Motor neuron (in vitro differentiated cells): ENCODE data around the gene ZMYND11. TPM values are rescaled to one million over a fixed set of nuclear protein-coding genes. Genes with fewer than 3 reads are reported as not detected.

Source experiments
- ATAC-seq, 8 experiments: fragments of 200-7000 bp; cut with Tn5 transposase; replicated peaks in 6 of 8; 2 replicates each; pipeline ENCODE4 v1.8.0; 2021; ENCODE audit warnings: mild to moderate bottlenecking in 8 of 8, moderate library complexity in 8 of 8
- H3K27ac ChIP-seq, 2 donors: fragments of 250-450 bp; sonication (Bioruptor Pico); 2 replicates each; pipeline ENCODE4 v1.9.0; 2021; ENCODE audit warnings: antibody characterized with exemption in 2 of 2, mild to moderate bottlenecking in 2 of 2, moderate library complexity in 1 of 2
- H3K4me1 ChIP-seq, 2 donors: fragments of 250-450 bp; sonication (Bioruptor Pico); replicated peaks in 1 of 2; 2 replicates each; pipeline ENCODE4 v1.6.1; 2021; ENCODE audit warnings: antibody characterized with exemption in 2 of 2, mild to moderate bottlenecking in 2 of 2, moderate library complexity in 1 of 2
- H3K4me3 ChIP-seq, 5 donors: fragments of 250-450 bp; sonication (Bioruptor Pico); 2 replicates each; pipeline ENCODE4 v1.9.0; 2021; ENCODE audit warnings: antibody characterized with exemption in 5 of 5, mild to moderate bottlenecking in 5 of 5, moderate library complexity in 4 of 5
- WGBS, 10 experiments: fragments of 450-650 bp; shearing (Covaris generic); methylation state at CpG; one replicate each; pipeline ENCODE4 v1.0.0; 2022; 5-methylcytosine and 5-hydroxymethylcytosine counted together
- in situ Hi-C, 9 experiments: fragments of 400-800 bp; cut with MboI; loops; one replicate each; pipeline ENCODE4 v1.15.0; 2021; ENCODE audit warnings: low sequenced_read_pairs in 9 of 9, low pct_unique_long_range_greater_than_20kb in 2 of 9; ENCODE audit not compliant: unreplicated experiment in 9 of 9
- total RNA-seq, 8 experiments: library from RNA; unstranded; fragments of 300-600 nt; gene quantifications; 2 replicates each; pipeline versions ENCODE4 v1.2.3 to v1.2.4, GENCODE V29; 2022

Gene ZMYND11
- 10 to 100 TPM; 24.2 to 83.8 (median 36.8) TPM for total RNA-seq

- H3K27ac ChIP-seq: peak within 1 kb of the TSS; percentile 85 to 98
- peak; percentile 45 to 62 (median 51) for ATAC-seq
- WGBS, 10 experiments: no CpG with 5 or more reads among the region's 73 CpGs
- H3K4me1 ChIP-seq: peaks cover 3 to 31% of the 10 kb centered on the region in 2 donors
- in situ Hi-C loops: no loop called here
- peak within 1 kb of the TSS; percentile 63 to 96 (median 88) for H3K4me3 ChIP-seq
Measured at GRCh38 chr10:135132-135600, at the start of gene ZMYND11. Gene ZMYND11 (plus strand): TSS chr10:135455. CDS start chr10:180013, 44,558 bp downstream.

GRCh38 chr10:86031-86430, 49.2 kb upstream of the ZMYND11 start:
- WGBS, 10 experiments: 65 to 100% (median 90%) methylated on average over 1 to 7 of the region's 10 CpGs; no CpG with 5 or more reads in 7 of the 10 experiments
- in situ Hi-C loops: no loop called here
- no peak overlapping the region for H3K4me3 ChIP-seq
- H3K27ac ChIP-seq: no peak overlapping the region
- H3K4me1 ChIP-seq: no peaks in the 10 kb centered on the region
- ATAC-seq: no peak

- in situ Hi-C loops: no loop called here
- no peak for ATAC-seq
- 40 to 100% (median 90%) methylated on average over 1 to 11 of the region's 19 CpGs; no CpG with 5 or more reads in 3 of the 10 experiments for WGBS, 10 experiments
Measured at GRCh38 chr10:87177-88080, 47.8 kb upstream of the ZMYND11 start.

GRCh38 chr10:88253-88652, 47.0 kb upstream of the ZMYND11 start:
- ATAC-seq: peak in 6 of 8 experiments; percentile 20 to 54 (median 35)
- Histone ChIP-seq H3K4me3 (no peak overlapping the region), H3K27ac (no peak overlapping the region), H3K4me1 (no peaks in the 10 kb centered on the region)
- in situ Hi-C loops: no loop called here
- 17 to 83% (median 65%) methylated on average over 1 of the region's 4 CpGs; no CpG with 5 or more reads in 6 of the 10 experiments for WGBS, 10 experiments

More at GRCh38 chr10:87177-88080, 47.8 kb upstream of the ZMYND11 start:
- H3K4me3 ChIP-seq: no peak overlapping the region
- H3K27ac ChIP-seq: no peak overlapping the region
- no peaks in the 10 kb centered on the region for H3K4me1 ChIP-seq

GRCh38 chr10:89248-89647, 46.0 kb upstream of the ZMYND11 start:
- H3K4me1 ChIP-seq: no peaks in the 10 kb centered on the region
- ATAC-seq: peak in 3 of 8 experiments; percentile 86 to 92 (median 89)
- WGBS, 10 experiments: 39 to 100% (median 80%) methylated on average over 1 to 2 of the region's 2 CpGs; no CpG with 5 or more reads in 3 of the 10 experiments
- H3K27ac ChIP-seq: no peak overlapping the region
- in situ Hi-C loops: no loop called here
- H3K4me3 ChIP-seq: no peak overlapping the region

GRCh38 chr10:90161-90560, 45.1 kb upstream of the ZMYND11 start:
- in situ Hi-C loops: no loop called here
- no peak overlapping the region for H3K27ac ChIP-seq
- no peaks in the 10 kb centered on the region for H3K4me1 ChIP-seq
- 0 to 100% (median 80%) methylated on average over 1 of the region's 1 CpG; no CpG with 5 or more reads in 1 of the 10 experiments for WGBS, 10 experiments
- H3K4me3 ChIP-seq: no peak overlapping the region
- ATAC-seq: peak in 1 of 8 experiments; percentile 45

GRCh38 chr10:91313-91712, 43.9 kb upstream of the ZMYND11 start:
- no peak overlapping the region for H3K4me3 ChIP-seq
- ATAC-seq: no peak
- no peaks in the 10 kb centered on the region for H3K4me1 ChIP-seq
- no peak overlapping the region for H3K27ac ChIP-seq
- in situ Hi-C loops: no loop called here
- 17 to 100% (median 80%) methylated on average over 1 to 7 of the region's 8 CpGs; no CpG with 5 or more reads in 6 of the 10 experiments for WGBS, 10 experiments

DNA sequence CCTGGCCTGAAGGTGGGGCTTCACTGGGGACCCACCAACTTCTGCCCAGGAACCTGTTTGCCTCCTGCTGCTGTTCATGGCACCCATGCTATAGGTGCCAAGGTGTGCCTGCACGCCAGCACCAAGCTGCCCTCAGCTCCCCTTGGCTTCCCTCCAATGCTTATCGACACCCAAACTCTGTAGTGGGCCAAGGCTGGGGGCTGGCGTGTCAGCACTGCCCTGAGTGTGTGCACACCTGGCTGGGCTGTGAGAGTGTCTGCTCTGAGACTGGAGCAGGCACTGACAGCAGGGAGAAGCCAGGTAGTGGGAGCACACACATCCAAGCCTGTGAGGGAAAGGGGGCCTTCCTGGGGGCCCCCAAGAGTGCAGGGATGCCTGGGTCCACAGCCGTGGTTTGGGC, 43.1 kb upstream of the ZMYND11 start:
- WGBS, 10 experiments: 0 to 100% (median 66%) methylated on average over 1 to 2 of the region's 4 CpGs; no CpG with 5 or more reads in 6 of the 10 experiments
- in situ Hi-C loops: no loop called here
- no peak for ATAC-seq
- Histone ChIP-seq H3K27ac (no peak overlapping the region), H3K4me1 (no peaks in the 10 kb centered on the region), H3K4me3 (no peak overlapping the region)

DNA sequence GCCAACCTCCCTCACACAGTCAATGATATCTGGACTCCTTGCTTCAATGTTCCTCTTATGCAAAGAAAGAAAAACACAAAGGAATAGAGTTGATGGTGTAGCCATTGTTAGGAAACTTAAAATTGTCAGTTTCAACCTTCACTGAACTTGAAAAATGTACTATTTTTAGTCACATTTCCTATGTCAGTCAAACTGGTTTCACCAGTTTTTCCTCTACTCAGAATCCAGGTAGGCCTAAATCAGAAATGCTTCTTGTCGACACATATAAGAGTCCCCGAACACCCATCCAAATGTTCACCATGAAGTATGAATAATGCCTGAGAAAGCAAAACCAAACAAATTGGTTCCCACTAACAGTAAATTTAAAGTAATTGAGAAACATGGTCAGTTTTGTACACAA, 42.4 kb upstream of the ZMYND11 start:
- H3K27ac ChIP-seq: no peak overlapping the region
- no peak overlapping the region for H3K4me3 ChIP-seq
- in situ Hi-C loops: no loop called here
- no peaks in the 10 kb centered on the region for H3K4me1 ChIP-seq
- WGBS, 10 experiments: 6 to 100% (median 81%) methylated on average over 1 to 2 of the region's 2 CpGs; no CpG with 5 or more reads in 2 of the 10 experiments
- ATAC-seq: no peak

- in situ Hi-C loops: no loop called here
- WGBS, 10 experiments: 0 to 50% (median 19%) methylated on average over 1 of the region's 1 CpG; no CpG with 5 or more reads in 6 of the 10 experiments
- ATAC-seq: no peak
- H3K4me3 ChIP-seq: no peak overlapping the region
- no peak overlapping the region for H3K27ac ChIP-seq
- H3K4me1 ChIP-seq: no peaks in the 10 kb centered on the region
Measured at GRCh38 chr10:94613-95012, 40.6 kb upstream of the ZMYND11 start.

DNA sequence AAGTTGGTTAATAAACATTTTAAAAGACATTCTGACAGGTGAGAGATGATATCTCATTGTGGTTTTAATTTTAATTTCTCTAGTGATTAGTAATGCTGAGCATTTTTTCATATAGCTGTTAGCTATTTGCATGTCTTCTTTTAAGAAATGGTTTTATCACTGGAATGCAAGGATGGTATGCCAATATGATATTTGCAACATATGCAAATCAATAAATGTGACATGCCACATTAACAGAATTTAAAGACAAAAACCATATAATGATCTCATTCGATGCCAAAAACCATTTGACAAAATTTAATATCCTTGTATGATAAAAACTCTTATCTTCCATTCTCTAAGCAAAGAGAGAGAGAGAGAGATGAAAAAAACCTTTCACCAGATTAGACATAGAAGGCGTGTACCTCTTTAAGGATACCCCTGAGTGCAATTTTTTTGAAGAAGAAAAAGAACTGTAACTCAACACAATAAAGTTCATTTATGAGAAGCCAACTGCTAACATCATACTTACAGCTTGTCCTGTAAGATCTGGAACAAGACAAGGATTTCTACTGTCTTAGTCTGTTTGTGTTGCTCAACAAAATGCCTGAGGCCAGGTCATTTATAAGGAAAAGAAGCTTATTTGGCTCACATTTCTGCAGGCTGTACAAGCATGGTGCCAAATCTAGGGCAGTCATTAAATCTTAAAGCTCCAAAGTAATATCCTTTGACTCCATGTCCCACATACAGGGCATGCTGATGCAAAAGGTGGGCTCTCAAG, 39.7 kb upstream of the ZMYND11 start:
- WGBS, 10 experiments: 0 to 65% (median 30%) methylated on average over 2 of the region's 2 CpGs; no CpG with 5 or more reads in 1 of the 10 experiments
- H3K4me1 ChIP-seq: no peaks in the 10 kb centered on the region
- in situ Hi-C loops: no loop called here
- H3K4me3 ChIP-seq: no peak overlapping the region
- no peak for ATAC-seq
- no peak overlapping the region for H3K27ac ChIP-seq

- in situ Hi-C loops: no loop called here
- Histone ChIP-seq H3K27ac (no peak overlapping the region), H3K4me1 (no peaks in the 10 kb centered on the region), H3K4me3 (no peak overlapping the region)
- WGBS, 10 experiments: 29 to 44% methylated on average over 1 of the region's 1 CpG; no CpG with 5 or more reads in 8 of the 10 experiments
- ATAC-seq: no peak
Measured at GRCh38 chr10:96466-96865, 38.8 kb upstream of the ZMYND11 start.

GRCh38 chr10:104416-104815, 30.8 kb upstream of the ZMYND11 start:
- Histone ChIP-seq H3K4me3 (no peak overlapping the region), H3K4me1 (no peaks in the 10 kb centered on the region), H3K27ac (no peak overlapping the region)
- 0 to 100% (median 60%) methylated on average over 1 of the region's 4 CpGs; no CpG with 5 or more reads in 7 of the 10 experiments for WGBS, 10 experiments
- ATAC-seq: no peak
- in situ Hi-C loops: no loop called here
